Measurements from ENCODE around the gene MRPL28.
"Not testable (repeated sequence)": the region's sequence is repeated elsewhere in the genome, so short reads cannot be mapped to it uniquely, and the experiment has no call there.

The MRPL28 gene

DNA sequence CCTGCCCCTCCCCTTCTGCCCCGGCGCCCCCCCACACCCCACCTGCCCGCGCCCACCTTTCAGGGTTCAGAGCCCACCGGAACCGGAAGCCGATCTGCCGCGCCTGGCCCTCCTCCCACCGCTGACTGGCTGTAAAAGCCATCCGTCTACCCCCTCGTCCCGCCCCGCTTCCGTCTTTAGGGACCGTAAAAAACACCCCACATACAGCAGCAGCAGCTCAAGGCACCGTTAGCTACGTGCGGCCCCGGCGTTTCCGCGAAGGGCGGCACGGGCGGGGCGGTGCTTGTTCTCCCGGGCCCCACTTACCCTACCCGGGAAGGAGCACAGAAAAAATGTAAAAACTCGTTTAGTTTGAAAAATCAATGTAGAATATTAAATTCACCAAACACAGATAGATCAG is at the start of gene MRPL28:
TSS of gene MRPL28 (minus strand) at position 96 of the 400 bp plus-strand sequence. CDS start 320 bp downstream, outside the sequence.
- peak; percentile 76 to 88 for DNase-seq (ENCODE audit: low read depth in 2 of 2)

- DNase-seq (ENCODE audit: low read depth in 2 of 2) = not testable (repeated sequence)
Observed at GRCh38 chr16:415170-415498, 44.8 kb upstream of the MRPL28 start.

DNA sequence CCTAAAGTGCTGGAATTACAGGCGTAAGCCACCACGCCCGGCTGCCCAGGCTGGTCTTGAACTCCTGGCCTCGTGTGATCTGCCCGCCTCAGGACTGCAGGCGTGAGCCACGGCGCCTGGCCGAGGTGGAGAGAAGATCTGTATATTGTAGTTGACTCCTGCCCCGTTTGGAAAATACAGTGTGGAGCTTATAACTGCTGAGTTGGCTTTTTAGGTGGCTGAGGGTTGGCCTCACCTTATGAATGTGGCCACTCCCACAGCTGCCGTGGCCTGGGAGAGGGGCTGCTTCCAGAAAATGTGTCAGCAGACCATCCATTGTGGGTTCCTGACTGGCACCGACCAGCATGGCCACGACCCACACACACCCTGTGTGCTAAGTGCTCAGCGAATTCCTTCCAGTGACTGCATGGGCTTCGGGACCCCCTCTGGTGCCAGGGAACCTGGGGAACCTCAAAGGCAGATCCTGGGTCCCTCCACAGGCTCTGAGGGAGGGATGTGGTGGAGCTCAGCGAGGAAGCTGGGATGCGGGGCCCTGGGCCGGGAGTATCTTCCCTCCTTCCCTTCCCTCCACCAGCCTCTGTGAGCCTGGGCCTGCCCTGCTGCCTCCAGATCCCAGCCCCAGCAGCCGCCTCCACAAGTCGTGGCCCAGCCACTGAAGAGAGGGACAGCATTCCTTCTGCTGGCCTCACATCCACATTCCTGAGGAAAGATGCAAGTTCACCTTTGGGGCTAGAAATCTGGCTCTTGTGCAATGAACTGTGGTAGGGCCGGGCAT is 44.2 kb upstream of the MRPL28 start:
- DNase-seq (ENCODE audit: low read depth in 2 of 2) = no peak

DNA sequence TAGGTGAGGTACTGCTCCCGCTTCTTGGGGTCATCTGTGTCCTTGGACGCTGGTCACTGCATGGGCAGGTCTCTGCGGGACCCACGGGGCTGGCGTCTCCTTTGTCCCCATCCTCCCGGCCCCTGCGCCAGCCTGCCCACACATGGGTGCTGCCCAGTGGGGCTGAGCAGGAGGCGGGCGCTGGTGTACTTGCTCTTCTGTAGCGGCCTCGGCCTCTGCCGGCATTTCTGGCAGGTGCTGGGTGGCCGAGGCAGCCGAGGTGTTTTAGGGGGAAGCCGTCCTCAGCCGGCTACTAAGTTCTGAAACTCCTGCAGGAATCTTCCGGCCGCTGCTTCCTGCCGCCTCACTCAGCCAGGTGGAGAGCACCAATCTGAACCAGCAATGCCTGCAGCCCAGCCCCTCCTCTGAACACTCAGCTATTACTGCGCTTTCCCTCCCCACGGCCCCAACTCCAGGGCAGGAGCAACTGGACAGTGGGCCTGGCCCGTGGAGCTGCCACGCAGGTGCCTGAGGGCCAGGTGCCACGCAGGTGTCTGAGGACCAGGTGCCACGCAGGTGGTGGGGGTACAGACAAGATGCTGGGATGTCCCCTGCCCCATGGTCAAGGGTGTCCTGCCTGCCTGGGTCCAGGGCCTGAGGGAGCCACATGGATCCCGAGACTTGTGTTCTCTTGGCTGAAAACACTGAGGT is 41.4 kb upstream of the MRPL28 start:
- DNase-seq (ENCODE audit: low read depth in 2 of 2) = no peak

GRCh38 chr16:410516-411178 is 40.3 kb upstream of the MRPL28 start:
- no peak for DNase-seq (ENCODE audit: low read depth in 2 of 2)

- DNase-seq (ENCODE audit: low read depth in 2 of 2) = no peak
Observed at GRCh38 chr16:407253-407652, 36.9 kb upstream of the MRPL28 start.

DNA sequence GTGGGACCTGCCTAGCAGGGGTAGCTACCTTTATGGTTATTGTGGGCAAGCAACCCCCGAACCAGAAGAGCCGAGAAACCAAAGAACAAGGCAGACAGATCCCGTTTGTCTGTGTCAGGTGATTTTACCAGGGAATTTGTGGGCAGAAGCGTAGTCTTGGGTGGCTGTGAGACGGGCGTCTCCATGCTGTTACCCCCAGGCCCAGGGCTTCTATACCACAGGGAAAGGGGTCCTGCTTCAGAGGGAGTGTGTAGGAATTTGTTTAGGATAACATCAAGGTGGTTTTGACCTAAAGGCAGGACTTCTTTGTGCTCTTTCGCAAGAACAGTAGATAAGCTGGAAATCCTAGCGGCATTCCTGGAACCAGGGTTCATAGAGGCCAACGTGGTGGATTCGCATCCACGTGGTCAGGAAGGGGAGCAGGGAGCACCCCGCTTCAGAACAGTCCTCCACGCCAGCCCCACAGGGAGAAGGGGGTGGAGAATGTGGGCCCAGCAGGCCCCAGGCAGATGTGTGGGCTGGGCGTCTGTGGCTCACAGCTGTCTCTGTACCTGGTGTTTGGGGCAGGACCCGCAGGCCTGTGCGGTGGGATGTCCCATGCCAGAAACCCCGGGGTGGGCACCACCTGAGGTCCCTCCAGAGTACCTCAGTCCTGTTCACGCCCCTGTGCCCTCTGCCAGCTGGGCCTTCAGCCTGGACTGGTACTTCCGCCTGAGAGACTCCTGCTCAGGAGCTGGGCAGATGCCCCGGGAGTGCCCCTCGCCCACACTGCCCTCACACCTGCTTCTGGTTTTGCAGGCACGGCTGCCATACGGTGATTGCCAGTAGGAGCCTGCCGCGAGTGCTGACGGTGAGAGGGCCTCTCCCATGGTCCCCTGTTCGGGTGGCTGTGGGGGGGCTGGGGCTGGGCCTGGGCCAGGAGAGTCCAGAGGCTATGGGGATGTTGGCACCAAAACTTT is 35.5 kb upstream of the MRPL28 start:
- no peak for DNase-seq (ENCODE audit: low read depth in 2 of 2)

DNA sequence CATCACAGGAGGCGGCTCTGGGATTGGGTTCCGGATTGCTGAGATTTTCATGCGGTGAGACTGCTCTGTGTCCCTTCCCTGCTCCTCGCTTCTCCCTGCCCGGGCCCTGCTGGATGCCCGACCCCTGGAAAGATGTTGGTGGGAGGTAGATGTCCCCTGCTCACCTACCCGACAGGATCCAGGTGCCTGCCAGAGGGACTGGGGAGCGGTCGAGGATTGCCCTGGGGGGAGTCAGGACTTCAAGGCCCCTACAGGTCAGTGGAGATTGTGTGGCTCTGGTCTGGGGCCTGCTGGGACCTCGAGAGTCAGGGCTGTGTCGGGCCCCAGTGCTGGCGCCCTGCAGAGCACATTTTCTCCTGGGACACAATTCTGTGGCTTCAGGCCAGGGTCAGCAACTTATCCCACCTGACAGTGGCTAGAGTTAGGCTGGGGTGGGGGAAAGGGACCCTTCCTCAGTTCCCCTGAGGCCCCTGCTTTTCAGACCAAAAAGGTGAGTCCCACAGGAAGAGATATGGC is 34.7 kb upstream of the MRPL28 start:
- DNase-seq (ENCODE audit: low read depth in 2 of 2) = no peak

DNA sequence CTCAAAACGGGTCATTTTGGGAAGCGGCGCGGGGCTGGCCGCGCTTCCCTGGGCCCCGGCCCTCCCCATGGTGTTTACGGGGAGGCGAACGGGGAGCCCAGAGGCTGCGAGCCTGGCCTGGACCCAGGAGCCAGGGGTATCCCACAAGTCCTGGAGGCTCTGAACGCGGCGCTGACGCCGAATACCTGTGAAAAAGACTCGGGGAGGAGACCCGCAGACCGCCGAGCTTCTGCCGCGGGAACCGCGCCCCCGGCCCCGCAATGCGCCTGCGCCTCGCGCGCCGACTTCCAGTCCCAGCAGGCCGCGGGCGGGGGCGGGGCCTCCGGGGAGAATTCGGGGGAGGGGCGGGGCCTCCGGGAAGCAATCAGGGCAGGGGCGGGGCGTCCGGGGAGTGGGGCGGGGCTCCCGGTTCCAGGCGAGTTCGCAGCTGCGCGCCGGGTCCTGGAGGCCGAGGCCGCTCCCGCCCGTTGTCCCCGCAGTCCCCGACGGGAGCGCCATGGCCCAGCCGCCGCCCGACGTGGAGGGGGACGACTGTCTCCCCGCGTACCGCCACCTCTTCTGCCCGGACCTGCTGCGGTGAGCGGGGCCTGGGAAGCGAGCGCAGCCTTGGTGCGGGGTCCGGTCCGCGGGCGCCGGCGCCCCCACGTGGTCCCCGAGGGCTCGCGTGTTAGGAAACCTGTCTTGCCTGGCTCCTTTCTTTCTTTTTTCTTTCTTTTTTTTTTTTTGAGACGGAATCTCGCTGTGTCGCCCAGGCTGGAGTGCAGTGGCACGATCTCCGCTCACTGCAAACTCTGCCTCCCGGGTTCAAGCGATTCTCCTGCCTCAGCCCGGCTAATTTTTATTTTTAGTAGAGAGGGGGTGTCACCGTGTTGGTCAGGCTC is 31.4 kb upstream of the MRPL28 start, which contains the start of gene DECR2:
TSS of gene DECR2 (plus strand) at position 418 of the 881 bp plus-strand sequence. CDS start at position 497, 79 bp downstream.
- peak; percentile 94 to 96 for DNase-seq (ENCODE audit: low read depth in 2 of 2)

- no peak for DNase-seq (ENCODE audit: low read depth in 2 of 2)
Observed at GRCh38 chr16:400061-400591, 29.8 kb upstream of the MRPL28 start.

- no peak for DNase-seq (ENCODE audit: low read depth in 2 of 2)
Observed at GRCh38 chr16:399340-400019, 29.1 kb upstream of the MRPL28 start.

DNA sequence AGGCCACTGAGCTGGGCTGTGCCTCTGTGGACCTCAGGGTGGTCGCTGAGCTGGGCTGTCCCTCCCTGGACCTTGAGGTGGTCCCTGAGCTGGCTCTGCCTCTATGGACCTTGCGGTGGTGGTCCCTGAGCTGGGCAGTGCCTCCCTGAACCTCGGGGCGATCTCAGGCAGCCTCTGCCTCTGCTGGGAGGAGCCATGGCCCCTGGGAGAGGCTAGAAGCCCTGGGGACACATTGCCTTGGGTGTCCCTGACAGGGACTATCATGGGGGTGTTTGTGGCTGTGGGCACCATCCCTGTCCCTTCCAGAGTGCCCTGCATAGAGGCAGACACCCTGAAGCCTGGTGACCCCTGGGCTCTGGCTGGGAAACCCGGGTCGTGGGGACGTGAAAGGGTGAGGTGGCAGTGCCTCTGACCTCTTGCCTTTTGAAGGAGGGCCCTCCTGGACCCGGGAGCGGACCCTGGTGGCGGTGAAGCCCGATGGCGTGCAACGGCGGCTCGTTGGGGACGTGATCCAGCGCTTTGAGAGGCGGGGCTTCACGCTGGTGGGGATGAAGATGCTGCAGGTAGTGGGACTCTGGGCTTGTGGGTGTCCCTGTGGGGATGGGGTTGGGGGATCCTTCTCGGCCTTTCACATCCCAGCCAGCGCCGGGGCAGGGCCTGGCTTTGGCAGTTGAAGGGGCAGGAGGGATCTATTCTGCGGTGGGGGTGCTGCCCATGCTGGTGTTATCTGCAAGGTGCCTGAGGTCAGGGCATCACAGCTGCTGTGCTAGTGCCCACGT is 28.4 kb upstream of the MRPL28 start:
- DNase-seq (ENCODE audit: low read depth in 2 of 2) = no peak

- no peak for DNase-seq (ENCODE audit: low read depth in 2 of 2)
Observed at GRCh38 chr16:397736-398332, 27.5 kb upstream of the MRPL28 start.

GRCh38 chr16:397135-397661 is 26.9 kb upstream of the MRPL28 start, which contains the start of gene NME4:
Gene NME4, plus strand, starts transcription at chr16:397199. Its CDS starts 24 bp downstream, at chr16:397223.
- no peak for DNase-seq (ENCODE audit: low read depth in 2 of 2)

DNA sequence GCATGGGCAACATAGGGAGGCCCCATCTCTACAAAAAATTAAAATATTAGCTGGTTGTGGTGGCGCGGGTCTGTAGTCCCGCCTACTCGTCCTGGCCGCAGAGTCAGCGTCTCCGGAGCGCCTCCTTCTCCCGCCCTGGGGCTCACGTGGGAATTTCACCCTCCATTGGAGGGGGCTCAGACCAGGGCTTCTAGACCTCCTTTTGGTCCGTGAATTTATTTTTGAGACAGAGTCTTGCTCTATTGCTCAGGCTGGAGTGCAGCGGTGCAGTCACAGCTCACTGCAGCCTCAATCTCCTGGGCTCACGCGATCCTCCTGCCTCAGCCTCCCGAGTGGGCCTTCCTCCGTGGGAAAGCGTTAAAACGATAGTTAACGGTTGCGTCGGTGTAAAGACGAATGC is 26.3 kb upstream of the MRPL28 start:
- no peak for DNase-seq (ENCODE audit: low read depth in 2 of 2)

DNA sequence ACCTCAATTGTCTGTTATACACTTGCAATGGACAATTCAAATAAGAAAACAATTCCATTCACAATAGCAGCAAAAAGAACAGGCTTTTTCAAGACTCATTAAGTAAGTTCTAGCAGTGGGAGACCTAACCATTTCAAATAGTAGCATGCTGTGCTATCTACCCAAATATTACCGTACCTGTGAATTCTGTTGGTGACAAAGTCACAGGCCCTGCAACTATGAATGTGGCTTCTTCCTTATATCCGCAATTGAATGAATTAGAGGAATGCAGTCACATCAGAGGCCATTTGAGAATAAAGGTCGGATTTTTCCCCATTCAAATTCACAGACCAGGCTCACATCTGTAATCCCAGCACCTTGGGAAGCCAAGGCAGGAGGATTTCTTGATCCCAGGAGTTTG is 25.9 kb upstream of the MRPL28 start:
- DNase-seq (ENCODE audit: low read depth in 2 of 2) = no peak

DNA sequence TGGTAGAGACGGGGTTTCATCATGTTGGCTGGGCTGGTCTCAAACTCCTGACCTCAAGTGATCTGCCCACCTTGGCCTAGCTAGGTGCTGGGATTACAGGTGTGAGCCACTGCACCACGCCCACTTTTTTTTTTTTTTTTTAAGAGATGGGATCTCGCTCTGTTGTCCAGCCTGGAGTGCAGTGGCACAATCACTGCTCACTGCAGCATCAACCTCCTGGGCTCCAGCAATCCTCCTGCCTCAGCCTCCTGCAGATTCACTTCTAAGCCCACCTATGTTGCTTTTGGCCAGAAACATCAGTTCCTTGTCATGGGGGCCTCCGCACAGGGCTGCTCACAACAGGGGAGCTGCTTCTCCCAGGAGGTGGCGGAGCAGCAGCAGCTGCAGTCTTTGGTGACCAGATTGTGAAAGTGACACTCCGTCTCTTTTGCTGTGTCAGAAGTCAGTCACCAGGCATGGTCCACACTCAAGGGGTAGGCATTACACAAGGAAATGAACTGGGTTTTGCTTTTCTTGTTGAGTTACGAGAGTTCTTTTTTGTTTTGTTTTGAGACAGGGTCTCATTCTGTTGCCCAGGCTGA is 22.2 kb upstream of the MRPL28 start:
- DNase-seq (ENCODE audit: low read depth in 2 of 2) = no peak
